IMR-90 (cell line): Measurements from ENCODE around the gene AXIN1. TPM values are rescaled to one million over a fixed set of nuclear protein-coding genes. Genes with fewer than 3 reads are reported as not detected.

Experiments used
- ATAC-seq: fragments of 200-7000 bp; cut with Tn5 transposase; 2 replicates; pipeline ENCODE4 v1.9.1; 2020; ENCODE audit warnings: low read depth, mild to moderate bottlenecking, moderate library complexity
- BruUV-seq: library from RNA; stranded (reverse); fragments of 400-500 nt; replicated peaks from 2 replicates; lab custom pipeline; 2021; lab: Mats Ljungman, UMichigan
- CTCF ChIA-PET: fragments of 300-600 bp; formaldehyde crosslinking; extraction: SDS; loops from one replicate; lab custom pipeline; 2021; ENCODE audit warnings: antibody characterized with exemption; lab: Yijun Ruan, JAX
- POLR2A ChIA-PET: fragments of 300-600 bp; sonication (Branson Sonifier 250); formaldehyde crosslinking; loops from one replicate; lab custom pipeline; 2022; ENCODE audit warnings: antibody characterized with exemption; ENCODE audit not compliant: unreplicated experiment; lab: Charles Lee
- DNase-seq: peaks from one replicate; pipeline ENCODE4 v3.0.0; 2013
- H2AFZ ChIP-seq: replicated peaks from 2 replicates; pipeline ENCODE3; 2013; ENCODE audit warnings: low read length, mild to moderate bottlenecking; ENCODE audit not compliant: poor library complexity
- H2AK5ac ChIP-seq: 2 replicates; pipeline ENCODE4 v1.6.1; 2013; ENCODE audit warnings: low read depth, low read length, inconsistent platforms
- H2AK9ac ChIP-seq: replicated peaks from 2 replicates; pipeline ENCODE3; 2013; ENCODE audit warnings: mild to moderate bottlenecking, low read depth, low read length, moderate library complexity; ENCODE audit not compliant: poor library complexity
- H2BK120ac ChIP-seq: 2 replicates; pipeline ENCODE4 v1.6.1; 2013; ENCODE audit warnings: low read depth, low read length, inconsistent platforms
- H2BK15ac ChIP-seq: 3 replicates; pipeline ENCODE4 v1.6.1; 2013; ENCODE audit warnings: low read depth, low read length, inconsistent platforms
- H2BK20ac ChIP-seq: 2 replicates; pipeline ENCODE4 v1.6.1; 2013; ENCODE audit warnings: low read depth, mild to moderate bottlenecking, inconsistent platforms, low read length, moderate library complexity
- H2BK5ac ChIP-seq: 2 replicates; pipeline ENCODE4 v1.6.1; 2013; ENCODE audit warnings: mild to moderate bottlenecking, low read depth, low read length, inconsistent platforms; ENCODE audit not compliant: poor library complexity, severe bottlenecking
- H3K14ac ChIP-seq: replicated peaks from 2 replicates; pipeline ENCODE4 v1.6.1; 2013; ENCODE audit warnings: low read depth, low read length, inconsistent platforms
- H3K18ac ChIP-seq: 2 replicates; pipeline ENCODE4 v1.6.1; 2013; ENCODE audit warnings: low read depth, low read length, control low read depth
- H3K23ac ChIP-seq: 2 replicates; pipeline ENCODE4 v1.6.1; 2013; ENCODE audit warnings: low read depth, low read length, inconsistent platforms
- H3K27ac ChIP-seq: 2 replicates; pipeline ENCODE4 v1.5.1; 2013; ENCODE audit warnings: mild to moderate bottlenecking, control low read depth, low read length; ENCODE audit not compliant: insufficient read depth
- H3K27me3 ChIP-seq: 2 replicates; pipeline ENCODE4 v1.6.1; 2013; ENCODE audit warnings: low read length; ENCODE audit not compliant: control insufficient read depth, insufficient read depth
- H3K36me3 ChIP-seq: 2 replicates; pipeline ENCODE4 v1.6.1; 2013; ENCODE audit warnings: low read length, mixed read lengths; ENCODE audit not compliant: control insufficient read depth, insufficient read depth
- H3K4ac ChIP-seq: 2 replicates; pipeline ENCODE4 v1.6.1; 2013; ENCODE audit warnings: low read depth, low read length, inconsistent platforms
- H3K4me1 ChIP-seq: 2 replicates; pipeline ENCODE4 v1.6.1; 2013; ENCODE audit warnings: low read length, mixed read lengths; ENCODE audit not compliant: control insufficient read depth, insufficient read depth
- H3K4me2 ChIP-seq: 2 replicates; pipeline ENCODE4 v1.6.1; 2013; ENCODE audit warnings: low read depth, mild to moderate bottlenecking, control low read depth, low read length, moderate library complexity
- H3K4me3 ChIP-seq: 2 replicates; pipeline ENCODE4 v1.5.1; 2013; ENCODE audit warnings: low read depth, mild to moderate bottlenecking, control low read depth, low read length, moderate library complexity; ENCODE audit not compliant: insufficient read depth
- H3K56ac ChIP-seq: 2 replicates; pipeline ENCODE4 v1.6.1; 2013; ENCODE audit warnings: low read length, inconsistent platforms; ENCODE audit not compliant: insufficient read depth; ENCODE audit errors: extremely low read depth
- H3K79me1 ChIP-seq, 2 experiments: 2 replicates each; pipeline ENCODE4 v1.6.1; 2013; ENCODE audit warnings: low read length in 2 of 2, inconsistent platforms in 1 of 2, low read depth in 1 of 2
- H3K9ac ChIP-seq: 2 replicates; pipeline ENCODE4 v1.6.1; 2013; ENCODE audit warnings: low read depth, low read length, control low read depth
- H3K9me1 ChIP-seq: 2 replicates; pipeline ENCODE4 v1.6.1; 2013; ENCODE audit warnings: low read length, inconsistent platforms; ENCODE audit not compliant: insufficient read depth
- H3K9me3 ChIP-seq: 2 replicates; pipeline ENCODE4 v1.6.1; 2013; ENCODE audit warnings: low read length; ENCODE audit not compliant: control insufficient read depth, insufficient read depth
- H4K20me1 ChIP-seq: 2 replicates; pipeline ENCODE4 v1.6.1; 2013; ENCODE audit warnings: low read length, inconsistent platforms; ENCODE audit not compliant: insufficient read depth
- H4K5ac ChIP-seq: 2 replicates; pipeline ENCODE4 v1.6.1; 2013; ENCODE audit warnings: mild to moderate bottlenecking, low read depth, low read length, control low read depth
- H4K8ac ChIP-seq, 2 experiments: 2 replicates each; pipeline ENCODE4 v1.6.1; 2013; ENCODE audit warnings: low read depth in 2 of 2, low read length in 2 of 2, control low read depth in 1 of 2, inconsistent platforms in 1 of 2
- H4K91ac ChIP-seq: 2 replicates; pipeline ENCODE4 v1.6.1; 2013; ENCODE audit warnings: low read depth, low read length, inconsistent platforms; ENCODE audit not compliant: insufficient read depth
- CHD1 ChIP-seq: IDR thresholded peaks from 2 replicates; pipeline ENCODE4 v1.6.1; 2012; ENCODE audit warnings: low read depth, low read length, improper control_type of control experiment
- CTCF ChIP-seq: conservative IDR thresholded peaks from 2 replicates; pipeline ENCODE4 v1.5.1; 2012; ENCODE audit warnings: mild to moderate bottlenecking, low read depth, low read length, improper control_type of control experiment
- ELK1 ChIP-seq: fragments of 150-350 bp; IDR thresholded peaks from 2 replicates; pipeline ENCODE4 v1.6.1; 2016; ENCODE audit warnings: low read depth, mild to moderate bottlenecking, low read length, moderate library complexity, borderline replicate concordance
- FOS ChIP-seq: fragments of 150-350 bp; IDR thresholded peaks from 2 replicates; pipeline ENCODE4 v1.6.1; 2016; ENCODE audit warnings: low read depth, low read length
- MAFK ChIP-seq: IDR thresholded peaks from 2 replicates; pipeline ENCODE4 v1.6.1; 2012; ENCODE audit warnings: low read depth, low read length, improper control_type of control experiment
- MAZ ChIP-seq: IDR thresholded peaks from 2 replicates; pipeline ENCODE4 v1.6.1; 2012; ENCODE audit warnings: low read depth, mild to moderate bottlenecking, low read length, improper control_type of control experiment, moderate library complexity, borderline replicate concordance
- MXI1 ChIP-seq: IDR thresholded peaks from 2 replicates; pipeline ENCODE4 v1.6.1; 2012; ENCODE audit warnings: low read depth, mild to moderate bottlenecking, low read length, moderate library complexity, borderline replicate concordance
- NFE2L2 ChIP-seq: fragments of 150-350 bp; IDR thresholded peaks from 2 replicates; pipeline ENCODE4 v1.6.1; 2016; ENCODE audit warnings: low read depth, mild to moderate bottlenecking, low read length
- POLR2A ChIP-seq: IDR thresholded peaks from 2 replicates; pipeline ENCODE4 v1.6.1; 2012; ENCODE audit warnings: mild to moderate bottlenecking, low read depth, low read length
- RCOR1 ChIP-seq: IDR thresholded peaks from 2 replicates; pipeline ENCODE4 v1.6.1; 2012; ENCODE audit warnings: mild to moderate bottlenecking, low read length, improper control_type of control experiment; ENCODE audit not compliant: insufficient replicate concordance
- RFX5 ChIP-seq: IDR thresholded peaks from 2 replicates; pipeline ENCODE4 v1.8.0; 2012; ENCODE audit warnings: low read depth, mild to moderate bottlenecking, low read length, moderate library complexity
- SMC3 ChIP-seq: fragments of 150-350 bp; IDR thresholded peaks from 2 replicates; pipeline ENCODE4 v1.6.1; 2016; ENCODE audit warnings: low read depth, mild to moderate bottlenecking, antibody characterized with exemption, low read length, moderate library complexity
- WGBS, 2 experiments: methylation state at CpG; one replicate each; pipeline versions ENCODE4 v1.1.5 to v1.1.7; 2013; ENCODE audit warnings: missing lambda C conversion rate in 2 of 2; ENCODE audit not compliant: insufficient read length in 1 of 2; ENCODE audit errors: extremely low coverage in 2 of 2; 5-methylcytosine and 5-hydroxymethylcytosine counted together
- dilution Hi-C: fragments of 300-500 bp; cut with HindIII; formaldehyde crosslinking; loops from one replicate; pipeline ENCODE4 v1.14.3; 2018; ENCODE audit warnings: low sequenced_read_pairs; ENCODE audit not compliant: unreplicated experiment
- in situ Hi-C: fragments of 300-500 bp; cut with MboI; formaldehyde crosslinking; loops from 3 replicates; pipeline ENCODE4 v1.14.3; 2019; ENCODE audit warnings: low sequenced_read_pairs, inconsistent platforms, mixed read lengths
- intact Hi-C: fragments of 100-400 bp; cut with micrococcal nuclease; formaldehyde crosslinking; loops from 2 replicates; pipeline ENCODE4 v1.10.0; 2022
- polyA plus RNA-seq, 3 experiments: library from polyadenylated mRNA; depleted of rRNA; stranded (reverse); fragments of >200 nt; gene quantifications; 2 replicates each; pipeline ENCODE4 v1.2.3, GENCODE V29; 2012; ENCODE audit warnings: low replicate concordance in 1 of 3
- total RNA-seq: library from RNA; depleted of rRNA; stranded (reverse); fragments of >200 nt; gene quantifications from 2 replicates; pipeline ENCODE4 v1.2.3, GENCODE V29; 2012
- TF ChIP-seq, protein P1 (sequence below): fragments of 150-350 bp; IDR thresholded peaks from 2 replicates; pipeline ENCODE4 v1.6.1; 2017; ENCODE audit warnings: mild to moderate bottlenecking, antibody characterized with exemption, low read length, low read depth

AXIN1 gene
- total and polyA plus RNA-seq, 2 of the 4 experiments (the other 2 are of a cell fraction) = 10.9 to 14.2 TPM

DNA sequence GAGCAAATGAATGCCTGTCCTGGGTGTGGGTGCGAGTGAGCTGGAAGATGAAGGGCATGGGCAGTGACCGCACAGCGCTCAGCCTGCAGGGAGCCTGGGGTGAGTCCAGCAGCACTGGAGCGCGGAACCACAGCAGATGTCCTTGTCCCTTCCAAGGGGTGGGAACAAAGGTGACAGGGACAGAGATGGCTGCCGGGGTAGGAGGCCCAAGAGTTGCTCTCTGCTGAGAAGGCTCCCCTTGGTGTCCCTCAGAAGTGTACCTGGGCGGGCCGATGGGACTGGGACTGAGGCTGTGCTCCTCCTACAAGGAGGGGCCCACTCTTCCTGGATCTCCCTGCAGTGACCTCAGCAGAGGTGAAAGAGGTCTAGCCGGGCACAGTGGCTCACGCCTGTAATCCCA lies 36.8 kb upstream of the AXIN1 start:
- Histone ChIP-seq H3K23ac (no peak overlapping the region), H3K56ac (no peak overlapping the region), H3K27ac (no peak overlapping the region), H3K27me3 (no peaks in the 10 kb centered on the region), H3K4ac (no peak overlapping the region), H2AK5ac (no peak overlapping the region; the same call in 1 of the 2 replicates), H2BK20ac (no peak overlapping the region), H2AFZ (peak overlapping the region; percentile 21), H3K18ac (no peak overlapping the region), H4K8ac (no peak overlapping the region), H2BK120ac (no peak overlapping the region), H3K4me3 (no peak overlapping the region), H3K14ac (no peak overlapping the region), H3K9me1 (0 out of 2 replicates have a peak, but pooled peaks cover 3% of the 10 kb centered on the region), H3K4me2 (no peak overlapping the region), H2AK9ac (peak overlapping the region; percentile 55), H2BK15ac (no peak overlapping the region), H4K20me1 (no peaks in the 10 kb centered on the region), H4K5ac (no peak overlapping the region), H3K9me3 (peaks cover 3% of the 10 kb centered on the region), H4K91ac (no peak overlapping the region), H3K36me3 (no peaks in the 10 kb centered on the region), H3K9ac (no peak overlapping the region), H2BK5ac (no peak overlapping the region), H3K4me1 (peaks cover 3% of the 10 kb centered on the region; the same call in 1 of the 2 replicates), H3K79me1 (no peaks in the 10 kb centered on the region)
- TF ChIP-seq NFE2L2 (no peak), MXI1 (no peak), MAZ (no peak), CTCF (no peak), ELK1 (no peak), RFX5 (no peak), POLR2A (no peak), FOS (no peak), SMC3 (no peak), RCOR1 (no peak), MAFK (no peak), CHD1 (no peak)
- TF ChIP-seq, protein P1, sequence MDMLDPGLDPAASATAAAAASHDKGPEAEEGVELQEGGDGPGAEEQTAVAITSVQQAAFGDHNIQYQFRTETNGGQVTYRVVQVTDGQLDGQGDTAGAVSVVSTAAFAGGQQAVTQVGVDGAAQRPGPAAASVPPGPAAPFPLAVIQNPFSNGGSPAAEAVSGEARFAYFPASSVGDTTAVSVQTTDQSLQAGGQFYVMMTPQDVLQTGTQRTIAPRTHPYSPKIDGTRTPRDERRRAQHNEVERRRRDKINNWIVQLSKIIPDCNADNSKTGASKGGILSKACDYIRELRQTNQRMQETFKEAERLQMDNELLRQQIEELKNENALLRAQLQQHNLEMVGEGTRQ = no peak
- ChIA-PET POLR2A (no interaction called here), CTCF (no interaction called here)
- ATAC-seq (no peak), DNase-seq (no peak)
- intact Hi-C loops = no loop called here
- WGBS, 2 experiments = 97% methylated on average over 6 of the region's 10 CpGs; no CpG with 5 or more reads in 1 of the 2 experiments
- in situ Hi-C loops = no loop called here
- dilution Hi-C loops = no loop called here
- no TSS peak for BruUV-seq
